OCI-LY3 (cell line): ENCODE results near the gene NDE1.

ENCODE experiments used
- H2AFZ ChIP-seq: fragments of 200-600, 300-600 bp; shearing (Covaris generic); 2 replicates; pipeline ENCODE4 v1.6.0; 2014; ENCODE audit warnings: antibody characterized with exemption, low read depth, low read length
- H3K27ac ChIP-seq: fragments of 200-600, 300-600 bp; sonication (generic); 2 replicates; pipeline ENCODE4 v1.5.1; 2014; ENCODE audit warnings: mild to moderate bottlenecking, low read length, moderate library complexity, mixed read lengths
- H3K27me3 ChIP-seq: fragments of 200-600, 300-600 bp; sonication (generic); 2 replicates; pipeline ENCODE4 v1.6.1; 2014; ENCODE audit warnings: low read depth, low read length, mixed read lengths
- H3K36me3 ChIP-seq: fragments of 200-600, 300-600 bp; sonication (generic); replicated peaks from 2 replicates; pipeline ENCODE3; 2014; ENCODE audit warnings: low read depth, low read length, mixed read lengths
- H3K4me1 ChIP-seq: fragments of 300-600, 200-600 bp; sonication (generic); 2 replicates; pipeline ENCODE4 v1.6.1; 2014; ENCODE audit warnings: low read length, mixed read lengths
- H3K4me2 ChIP-seq: fragments of 200-600, 300-600 bp; sonication (generic); 2 replicates; pipeline ENCODE4 v1.6.1; 2014; ENCODE audit warnings: low read length, mixed read lengths
- H3K4me3 ChIP-seq: fragments of 300-600, 200-600 bp; sonication (generic); 2 replicates; pipeline ENCODE4 v1.5.1; 2014; ENCODE audit warnings: antibody characterized with exemption, mild to moderate bottlenecking, low read length, moderate library complexity
- H3K79me2 ChIP-seq: fragments of 300-600, 200-600 bp; shearing (Covaris generic); 2 replicates; pipeline ENCODE4 v1.6.1; 2014; ENCODE audit warnings: mild to moderate bottlenecking, low read length, mixed read lengths
- H3K9ac ChIP-seq: fragments of 300-600, 200-600 bp; shearing (Covaris generic); 2 replicates; pipeline ENCODE4 v1.6.0; 2014; ENCODE audit warnings: mild to moderate bottlenecking, low read length, moderate library complexity
- H3K9me3 ChIP-seq: fragments of 200-600, 300-600 bp; shearing (Covaris generic); 2 replicates; pipeline ENCODE4 v1.6.1; 2014; ENCODE audit warnings: low read length, mixed read lengths; ENCODE audit not compliant: insufficient read depth
- H4K20me1 ChIP-seq: fragments of 200-600, 300-600 bp; sonication (generic); 2 replicates; pipeline ENCODE4 v1.6.1; 2016; ENCODE audit warnings: low read length, mixed read lengths; ENCODE audit not compliant: insufficient read depth
- CTCF ChIP-seq: fragments of 200-600, 300-600 bp; sonication (generic); IDR thresholded peaks from 2 replicates; pipeline ENCODE4 v1.5.1; 2014; ENCODE audit warnings: antibody characterized with exemption, low read length, low read depth
- EZH2phosphoT487 ChIP-seq: fragments of 200-600 bp; shearing (Covaris generic); IDR thresholded peaks from 2 replicates; pipeline ENCODE4 v1.6.1; 2018; ENCODE audit warnings: antibody characterized with exemption, mixed run types, low read depth

Gene NDE1

GRCh38 chr16:15703029-15703736 lies 53.1 kb downstream of the NDE1 start:
- H3K79me2 ChIP-seq: no peaks in the 10 kb centered on the region
- H4K20me1 ChIP-seq: peaks cover 3% of the 10 kb centered on the region; the same call in 1 of the 2 replicates
- H3K27me3 ChIP-seq: no peaks in the 10 kb centered on the region
- TF ChIP-seq CTCF (no peak), EZH2phosphoT487 (no peak)
- no peaks in the 10 kb centered on the region for H3K4me1 ChIP-seq
- peaks cover 53% of the 10 kb centered on the region for H3K36me3 ChIP-seq
- H3K4me3 ChIP-seq: no peak overlapping the region
- no peak overlapping the region for H2AFZ ChIP-seq
- no peak overlapping the region for H3K9ac ChIP-seq
- no peaks in the 10 kb centered on the region for H3K9me3 ChIP-seq
- no peak overlapping the region for H3K4me2 ChIP-seq
- no peak overlapping the region for H3K27ac ChIP-seq

GRCh38 chr16:15704545-15704987 lies 54.5 kb downstream of the NDE1 start:
- Histone ChIP-seq H3K79me2 (no peaks in the 10 kb centered on the region), H3K4me3 (no peak overlapping the region), H3K9me3 (no peaks in the 10 kb centered on the region), H2AFZ (no peak overlapping the region), H3K4me1 (no peaks in the 10 kb centered on the region), H3K4me2 (no peak overlapping the region), H3K36me3 (peaks cover 48% of the 10 kb centered on the region), H4K20me1 (peaks cover 3% of the 10 kb centered on the region; the same call in 1 of the 2 replicates), H3K27ac (no peak overlapping the region), H3K27me3 (no peaks in the 10 kb centered on the region), H3K9ac (no peak overlapping the region)
- TF ChIP-seq CTCF (peak; percentile 89), EZH2phosphoT487 (no peak)

GRCh38 chr16:15705064-15705565 lies 55.1 kb downstream of the NDE1 start:
- Histone ChIP-seq H3K4me2 (no peak overlapping the region), H4K20me1 (peaks cover 3% of the 10 kb centered on the region; the same call in 1 of the 2 replicates), H3K4me3 (no peak overlapping the region), H3K36me3 (peaks cover 49% of the 10 kb centered on the region), H3K27me3 (no peaks in the 10 kb centered on the region), H3K9ac (no peak overlapping the region), H3K79me2 (no peaks in the 10 kb centered on the region), H3K9me3 (no peaks in the 10 kb centered on the region), H2AFZ (no peak overlapping the region), H3K4me1 (no peaks in the 10 kb centered on the region), H3K27ac (no peak overlapping the region)
- TF ChIP-seq EZH2phosphoT487: no peak
- no peak for TF ChIP-seq CTCF

GRCh38 chr16:15707332-15707731 lies 57.3 kb downstream of the NDE1 start:
- Histone ChIP-seq H4K20me1 (peaks cover 3% of the 10 kb centered on the region; the same call in 1 of the 2 replicates), H3K4me3 (no peak overlapping the region)

More at GRCh38 chr16:15707332-15707731, 57.3 kb downstream of the NDE1 start:
- H3K4me2 ChIP-seq: no peak overlapping the region
- H3K36me3 ChIP-seq: peaks cover 38% of the 10 kb centered on the region
- peaks cover 6% of the 10 kb centered on the region for H3K4me1 ChIP-seq
- H2AFZ ChIP-seq: no peak overlapping the region
- no peaks in the 10 kb centered on the region for H3K79me2 ChIP-seq
- no peak overlapping the region for H3K27ac ChIP-seq
- H3K27me3 ChIP-seq: no peaks in the 10 kb centered on the region
- H3K9ac ChIP-seq: no peak overlapping the region
- TF ChIP-seq EZH2phosphoT487 (no peak), CTCF (no peak)
- no peaks in the 10 kb centered on the region for H3K9me3 ChIP-seq
